ENCODE results near the gene ARID3B. TPM values are rescaled to one million over a fixed set of nuclear protein-coding genes. Genes with fewer than 3 reads are reported as not detected.

Gene ARID3B
- total RNA-seq, 1 experiment from 2014 or later = 12.7 TPM

- POLR2A ChIA-PET = no interaction called here
- no peaks in the 10 kb centered on the region for H3K9me3 ChIP-seq (ENCODE audit: control insufficient read depth, insufficient read depth, low read depth, low read length)
Observed at GRCh38 chr15:74611341-74611740, 70.3 kb downstream of the ARID3B start.

DNA sequence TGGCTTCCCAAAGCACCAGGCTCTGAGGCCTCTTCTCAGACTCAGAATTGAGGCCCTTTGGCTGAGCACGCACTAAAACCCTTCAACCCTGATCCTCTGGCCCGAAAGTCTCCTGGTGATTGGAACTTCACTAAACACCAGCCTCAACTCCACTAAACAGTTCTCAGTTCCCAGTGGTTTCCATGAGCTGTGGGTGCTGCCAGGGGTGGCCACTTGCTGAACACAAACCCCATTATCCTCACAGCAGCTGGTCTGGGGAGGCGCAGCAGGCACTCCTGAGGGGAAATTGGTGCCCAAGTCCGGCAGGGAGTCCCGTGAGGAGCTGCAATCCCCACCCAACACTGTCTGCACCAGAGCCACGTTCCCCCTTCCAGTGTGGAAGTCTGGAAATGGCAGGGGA is 70.8 kb downstream of the ARID3B start:
- ATAC-seq = no peak
- TF ChIP-seq SIN3A (IDR thresholded peaks at IDR 0.05; ENCODE audit: borderline replicate concordance, insufficient read depth, low read depth, low read length) (no peak), TCF7L2 (IDR thresholded peaks at IDR 0.05; ENCODE audit: low read depth, low read length) (no peak), CTCF (IDR thresholded peaks at IDR 0.05) (no peak), POLR2AphosphoS5 (IDR thresholded peaks at IDR 0.05; ENCODE audit: low read depth, low read length) (no peak)
- TF ChIP-seq, protein P1, sequence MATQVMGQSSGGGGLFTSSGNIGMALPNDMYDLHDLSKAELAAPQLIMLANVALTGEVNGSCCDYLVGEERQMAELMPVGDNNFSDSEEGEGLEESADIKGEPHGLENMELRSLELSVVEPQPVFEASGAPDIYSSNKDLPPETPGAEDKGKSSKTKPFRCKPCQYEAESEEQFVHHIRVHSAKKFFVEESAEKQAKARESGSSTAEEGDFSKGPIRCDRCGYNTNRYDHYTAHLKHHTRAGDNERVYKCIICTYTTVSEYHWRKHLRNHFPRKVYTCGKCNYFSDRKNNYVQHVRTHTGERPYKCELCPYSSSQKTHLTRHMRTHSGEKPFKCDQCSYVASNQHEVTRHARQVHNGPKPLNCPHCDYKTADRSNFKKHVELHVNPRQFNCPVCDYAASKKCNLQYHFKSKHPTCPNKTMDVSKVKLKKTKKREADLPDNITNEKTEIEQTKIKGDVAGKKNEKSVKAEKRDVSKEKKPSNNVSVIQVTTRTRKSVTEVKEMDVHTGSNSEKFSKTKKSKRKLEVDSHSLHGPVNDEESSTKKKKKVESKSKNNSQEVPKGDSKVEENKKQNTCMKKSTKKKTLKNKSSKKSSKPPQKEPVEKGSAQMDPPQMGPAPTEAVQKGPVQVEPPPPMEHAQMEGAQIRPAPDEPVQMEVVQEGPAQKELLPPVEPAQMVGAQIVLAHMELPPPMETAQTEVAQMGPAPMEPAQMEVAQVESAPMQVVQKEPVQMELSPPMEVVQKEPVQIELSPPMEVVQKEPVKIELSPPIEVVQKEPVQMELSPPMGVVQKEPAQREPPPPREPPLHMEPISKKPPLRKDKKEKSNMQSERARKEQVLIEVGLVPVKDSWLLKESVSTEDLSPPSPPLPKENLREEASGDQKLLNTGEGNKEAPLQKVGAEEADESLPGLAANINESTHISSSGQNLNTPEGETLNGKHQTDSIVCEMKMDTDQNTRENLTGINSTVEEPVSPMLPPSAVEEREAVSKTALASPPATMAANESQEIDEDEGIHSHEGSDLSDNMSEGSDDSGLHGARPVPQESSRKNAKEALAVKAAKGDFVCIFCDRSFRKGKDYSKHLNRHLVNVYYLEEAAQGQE (IDR thresholded peaks at IDR 0.05; ENCODE audit: insufficient read depth in 1 of 2, low read depth in 2 of 2, low read length in 1 of 2) = no peak
- in situ Hi-C loops (cut with HindIII; ENCODE audit: low pct_unique_long_range_greater_than_20kb, low sequenced_read_pairs) = no loop called here
- no peaks in the 10 kb centered on the region for H3K27me3 ChIP-seq (ENCODE audit: control insufficient read depth, insufficient read depth, low read length)
- no peak overlapping the region for H3K27ac ChIP-seq (ENCODE audit: low read length)
- no peaks in the 10 kb centered on the region for H3K9me3 ChIP-seq (ENCODE audit: control insufficient read depth, insufficient read depth, low read depth, low read length)
- DNase-seq (ENCODE audit: low read depth, low spot score) = no peak
- H3K36me3 ChIP-seq (ENCODE audit: control insufficient read depth, insufficient read depth, low read length) = no peaks in the 10 kb centered on the region
- ChIA-PET CTCF (no interaction called here), POLR2A (no interaction called here)
- no peak overlapping the region for H3K4me3 ChIP-seq (ENCODE audit: low read depth in 2 of 2, low read length in 2 of 2)
- BruUV-seq (replicated peaks) = no TSS peak
- peaks cover 2% of the 10 kb centered on the region for H3K4me1 ChIP-seq (ENCODE audit: control insufficient read depth, insufficient read depth, low read length)
- intact Hi-C loops (cut with micrococcal nuclease; ENCODE audit: unreplicated experiment) = no loop called here

More at GRCh38 chr15:74611341-74611740, 70.3 kb downstream of the ARID3B start:
- TF ChIP-seq TCF7L2 (IDR thresholded peaks at IDR 0.05; ENCODE audit: low read depth, low read length) = no peak
- TF ChIP-seq SIN3A (IDR thresholded peaks at IDR 0.05; ENCODE audit: borderline replicate concordance, insufficient read depth, low read depth, low read length) = no peak
- TF ChIP-seq CTCF (IDR thresholded peaks at IDR 0.05) = no peak
- TF ChIP-seq, protein P1 (IDR thresholded peaks at IDR 0.05; ENCODE audit: insufficient read depth in 1 of 2, low read depth in 2 of 2, low read length in 1 of 2) = no peak
- no peak for TF ChIP-seq POLR2AphosphoS5 (IDR thresholded peaks at IDR 0.05; ENCODE audit: low read depth, low read length)
- CTCF ChIA-PET = no interaction called here
- in situ Hi-C loops (cut with HindIII; ENCODE audit: low pct_unique_long_range_greater_than_20kb, low sequenced_read_pairs) (no loop called here), intact Hi-C loops (cut with micrococcal nuclease; ENCODE audit: unreplicated experiment) (no loop called here)
- BruUV-seq (replicated peaks) = no TSS peak
- Histone ChIP-seq H3K27me3 (ENCODE audit: control insufficient read depth, insufficient read depth, low read length) (no peaks in the 10 kb centered on the region), H3K4me3 (ENCODE audit: low read depth in 2 of 2, low read length in 2 of 2) (no peak overlapping the region), H3K4me1 (ENCODE audit: control insufficient read depth, insufficient read depth, low read length) (no peaks in the 10 kb centered on the region), H3K36me3 (ENCODE audit: control insufficient read depth, insufficient read depth, low read length) (no peaks in the 10 kb centered on the region), H3K27ac (ENCODE audit: low read length) (no peak overlapping the region)
- DNase-seq (ENCODE audit: low read depth, low spot score) (no peak), ATAC-seq (no peak)

Measured in Panc1 (cell line).